Measurements from ENCODE around the gene MACROD1. TPM values are rescaled to one million over a fixed set of nuclear protein-coding genes. Genes with fewer than 3 reads are reported as not detected.

The MACROD1 gene
- total RNA-seq, 4 donors from 2014 or later, result 10.4 to 31.5 (median 19.5) TPM

DNA sequence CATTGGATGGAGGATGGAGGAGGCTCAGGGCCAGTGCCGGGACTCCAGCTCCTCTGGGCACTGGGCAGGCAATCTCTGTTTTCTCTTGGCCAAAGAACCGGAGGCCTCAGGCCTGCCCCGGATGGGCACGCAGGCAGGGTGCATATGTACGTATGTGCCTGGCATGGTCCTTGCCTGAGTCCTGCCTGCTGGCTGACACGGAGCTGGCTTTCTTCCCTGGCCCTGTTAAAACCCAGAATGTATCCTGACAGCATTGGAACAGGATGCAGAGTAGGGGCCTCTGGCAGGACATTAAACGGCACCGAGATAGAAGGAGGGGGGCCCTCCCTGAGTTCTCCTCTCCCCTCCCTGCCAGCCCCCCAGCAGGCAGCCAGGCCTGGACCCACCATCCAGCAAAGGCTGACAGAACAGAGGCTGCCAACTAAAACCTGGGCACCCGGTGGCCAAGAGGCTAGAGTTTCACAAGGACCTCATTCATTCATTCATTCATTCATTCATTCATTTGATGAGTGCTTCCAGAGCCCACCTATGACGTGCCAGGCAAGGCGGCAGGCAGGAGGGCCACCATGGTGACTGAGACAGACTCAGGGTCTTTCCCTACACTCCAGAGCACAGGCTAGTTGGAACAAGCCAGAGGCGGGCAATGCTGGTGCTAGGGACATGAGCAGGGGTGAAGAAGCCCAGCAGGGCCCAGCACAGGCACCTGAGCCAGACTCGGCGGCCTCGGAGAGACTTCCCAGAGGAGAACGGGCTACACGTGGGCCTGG is 101.4 kb downstream of the MACROD1 start:
- 14 to 69% methylated on average over 4 to 9 of the region's 17 CpGs for WGBS, 2 donors
- H3K27me3 ChIP-seq, result peaks cover 0 to 29% (median 0%) of the 10 kb centered on the region in 4 donors

DNA sequence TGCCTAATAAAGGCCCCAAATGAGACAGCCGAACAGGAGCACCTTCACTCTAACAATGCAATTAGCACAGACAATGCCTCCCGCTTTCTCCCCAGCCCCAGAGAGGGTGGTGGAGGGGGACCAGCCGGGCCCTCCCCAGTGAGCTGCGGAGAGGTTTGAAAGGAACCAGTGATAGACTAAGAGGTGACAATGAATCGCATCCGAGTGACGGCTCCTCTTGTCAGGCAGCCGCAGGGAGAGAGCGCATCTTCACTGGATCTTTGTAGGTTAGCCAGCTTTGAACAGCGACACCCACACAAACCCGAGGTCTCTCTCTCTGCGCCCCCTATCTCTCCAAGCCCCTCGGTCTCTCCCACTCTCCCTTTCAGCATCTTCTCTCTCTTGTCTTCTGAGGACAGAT is 102.1 kb downstream of the MACROD1 start:
- DNase-seq, result no peak
- no peak overlapping the region for H3K27ac ChIP-seq
- peaks cover 0 to 28% (median 5%) of the 10 kb centered on the region in 3 donors for H3K4me1 ChIP-seq
- intact Hi-C loops (cut with DNase I), result no loop called here
- peaks cover 0 to 29% (median 0%) of the 10 kb centered on the region in 4 donors for H3K27me3 ChIP-seq
- no peaks in the 10 kb centered on the region for H3K9me3 ChIP-seq
- H3K4me3 ChIP-seq, result no peak overlapping the region
- TF ChIP-seq, protein P1, sequence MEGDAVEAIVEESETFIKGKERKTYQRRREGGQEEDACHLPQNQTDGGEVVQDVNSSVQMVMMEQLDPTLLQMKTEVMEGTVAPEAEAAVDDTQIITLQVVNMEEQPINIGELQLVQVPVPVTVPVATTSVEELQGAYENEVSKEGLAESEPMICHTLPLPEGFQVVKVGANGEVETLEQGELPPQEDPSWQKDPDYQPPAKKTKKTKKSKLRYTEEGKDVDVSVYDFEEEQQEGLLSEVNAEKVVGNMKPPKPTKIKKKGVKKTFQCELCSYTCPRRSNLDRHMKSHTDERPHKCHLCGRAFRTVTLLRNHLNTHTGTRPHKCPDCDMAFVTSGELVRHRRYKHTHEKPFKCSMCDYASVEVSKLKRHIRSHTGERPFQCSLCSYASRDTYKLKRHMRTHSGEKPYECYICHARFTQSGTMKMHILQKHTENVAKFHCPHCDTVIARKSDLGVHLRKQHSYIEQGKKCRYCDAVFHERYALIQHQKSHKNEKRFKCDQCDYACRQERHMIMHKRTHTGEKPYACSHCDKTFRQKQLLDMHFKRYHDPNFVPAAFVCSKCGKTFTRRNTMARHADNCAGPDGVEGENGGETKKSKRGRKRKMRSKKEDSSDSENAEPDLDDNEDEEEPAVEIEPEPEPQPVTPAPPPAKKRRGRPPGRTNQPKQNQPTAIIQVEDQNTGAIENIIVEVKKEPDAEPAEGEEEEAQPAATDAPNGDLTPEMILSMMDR (IDR thresholded peaks at IDR 0.05), result no peak
- no peak for TF ChIP-seq POLR2A (IDR thresholded peaks at IDR 0.05)
- 81 to 85% methylated on average over 6 to 10 of the region's 13 CpGs for WGBS, 2 donors
- H3K36me3 ChIP-seq, result no peaks in the 10 kb centered on the region

More for the DNA sequence above, 101.4 kb downstream of the MACROD1 start:
- Histone ChIP-seq H3K36me3 (no peaks in the 10 kb centered on the region), H3K27ac (peak overlapping the region in 1 of 4 donors; percentile 9), H3K4me1 (peaks cover 0 to 28% (median 5%) of the 10 kb centered on the region in 3 donors), H3K9me3 (no peaks in the 10 kb centered on the region), H3K4me3 (no peak overlapping the region)
- DNase-seq, result no peak
- TF ChIP-seq, protein P1 (IDR thresholded peaks at IDR 0.05), result no peak
- TF ChIP-seq POLR2A (IDR thresholded peaks at IDR 0.05), result no peak
- intact Hi-C loops (cut with DNase I), result no loop called here

DNA sequence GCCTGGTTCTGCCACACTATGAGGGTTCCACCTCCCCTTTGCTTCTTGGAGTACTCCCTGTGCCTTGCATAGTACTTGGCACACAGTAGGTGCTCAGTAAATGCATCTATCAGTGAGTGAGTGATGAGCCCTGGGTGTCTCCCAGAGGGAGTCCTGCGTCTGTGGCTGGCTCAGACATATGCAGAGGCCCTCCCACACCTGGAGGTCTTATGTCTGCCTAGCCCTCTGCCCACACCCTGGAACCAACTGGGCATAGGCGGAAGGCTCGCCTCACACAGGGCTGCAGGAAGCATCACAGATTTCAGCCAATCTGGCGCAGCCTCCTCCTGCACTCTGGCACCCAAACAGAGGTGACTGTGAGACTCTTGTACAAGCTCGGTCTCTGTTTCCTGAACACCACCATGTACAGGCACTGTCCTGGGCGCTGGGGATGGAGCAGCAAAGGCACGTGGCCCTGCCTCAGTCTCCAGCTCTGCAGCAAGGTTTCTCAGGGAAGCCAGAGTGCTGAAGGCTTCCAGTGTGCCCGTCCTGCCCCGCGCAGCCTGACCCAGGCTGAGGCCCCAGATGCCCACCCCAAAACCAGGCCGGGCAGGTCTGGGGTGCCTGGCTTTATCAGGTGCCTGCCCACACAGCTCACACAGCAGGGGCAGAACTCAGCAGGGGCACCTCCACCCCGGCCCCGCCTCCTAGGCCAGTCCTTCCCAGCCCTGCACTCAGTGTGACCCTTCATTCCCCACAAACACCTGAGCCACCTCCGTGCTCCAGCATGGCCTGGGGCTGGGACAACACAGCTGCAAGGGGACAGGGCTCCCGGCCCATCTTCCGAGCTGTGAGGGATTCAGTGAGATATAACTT is 103.5 kb downstream of the MACROD1 start:
- H3K4me1 ChIP-seq, result peaks cover 0 to 28% (median 5%) of the 10 kb centered on the region in 3 donors
- intact Hi-C loops (cut with DNase I), result no loop called here
- no peaks in the 10 kb centered on the region for H3K36me3 ChIP-seq
- no peak overlapping the region for H3K4me3 ChIP-seq
- no peak for DNase-seq
- 95 to 100% methylated on average over 1 to 8 of the region's 16 CpGs for WGBS, 2 donors
- H3K27me3 ChIP-seq, result peaks cover 0 to 29% (median 0%) of the 10 kb centered on the region in 4 donors
- no peak overlapping the region for H3K27ac ChIP-seq
- H3K9me3 ChIP-seq, result no peaks in the 10 kb centered on the region
- TF ChIP-seq POLR2A (IDR thresholded peaks at IDR 0.05), result no peak
- TF ChIP-seq, protein P1 (IDR thresholded peaks at IDR 0.05), result no peak

DNA sequence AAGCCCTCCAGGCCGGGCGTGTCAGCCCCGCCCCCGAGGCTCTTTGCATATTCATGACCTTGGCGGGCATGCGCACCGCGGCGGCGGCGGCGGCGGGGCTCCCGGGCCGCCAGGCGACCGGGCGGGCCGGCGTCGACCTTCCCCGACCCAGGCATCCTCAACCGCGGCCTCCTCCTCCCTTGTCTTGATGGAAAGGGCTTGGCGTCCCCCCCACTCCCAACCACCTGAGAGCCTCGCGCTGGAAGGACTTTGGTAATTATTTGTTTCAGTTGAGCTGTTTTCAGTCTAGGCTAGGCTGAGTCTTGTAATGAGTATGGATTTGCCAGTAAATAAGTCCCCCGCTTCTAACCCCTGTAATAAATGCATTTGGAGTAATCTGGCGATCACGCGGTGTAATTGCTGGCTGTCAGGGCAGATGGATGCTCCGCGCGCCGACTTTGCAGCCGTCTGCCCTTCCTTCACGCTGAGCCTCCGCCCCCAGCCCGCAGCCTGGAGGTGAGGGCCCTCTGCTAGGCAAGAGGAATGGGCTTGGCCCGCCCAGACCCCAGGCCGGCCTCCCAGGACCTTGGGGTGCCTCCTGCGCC is 105.0 kb downstream of the MACROD1 start:
- Histone ChIP-seq H3K27ac (no peak overlapping the region), H3K4me3 (peak overlapping the region in 3 of 4 donors; percentile 23 to 59 (median 38)), H3K4me1 (peaks cover 0 to 28% (median 5%) of the 10 kb centered on the region in 3 donors), H3K9me3 (no peaks in the 10 kb centered on the region), H3K27me3 (peaks cover 0 to 29% (median 0%) of the 10 kb centered on the region in 4 donors), H3K36me3 (no peaks in the 10 kb centered on the region)
- DNase-seq, result no peak
- 5 to 42% methylated on average over 2 to 10 of the region's 42 CpGs for WGBS, 2 donors
- no peak for TF ChIP-seq POLR2A (IDR thresholded peaks at IDR 0.05)
- TF ChIP-seq, protein P1 (IDR thresholded peaks at IDR 0.05), result no peak
- intact Hi-C loops (cut with DNase I), result no loop called here
